Measurements from ENCODE around the gene CRISP1.
"Not testable (repeated sequence)": the region's sequence is repeated elsewhere in the genome, so short reads cannot be mapped to it uniquely, and the experiment has no call there.

CRISP1 gene

DNA sequence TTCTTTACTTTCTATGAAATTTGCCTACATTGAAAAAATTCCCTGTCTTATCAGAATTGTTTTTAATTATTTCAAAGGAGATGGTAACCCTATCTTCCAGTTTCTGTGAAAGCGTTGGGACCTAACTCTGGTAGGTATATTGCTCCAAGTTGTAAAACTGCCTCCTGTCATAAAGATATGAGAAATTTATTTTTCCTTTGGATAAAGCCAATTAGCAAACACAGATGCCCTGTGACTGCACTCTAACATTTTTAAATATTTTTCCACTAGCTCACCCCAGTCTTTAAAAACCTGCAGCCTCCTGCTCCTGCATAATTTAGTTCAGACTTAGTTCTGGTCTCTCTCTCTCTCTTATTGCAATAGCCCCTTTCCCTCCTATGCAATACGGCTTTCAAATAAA is 39.0 kb upstream of the CRISP1 start:
- TF ChIP-seq, protein P1, sequence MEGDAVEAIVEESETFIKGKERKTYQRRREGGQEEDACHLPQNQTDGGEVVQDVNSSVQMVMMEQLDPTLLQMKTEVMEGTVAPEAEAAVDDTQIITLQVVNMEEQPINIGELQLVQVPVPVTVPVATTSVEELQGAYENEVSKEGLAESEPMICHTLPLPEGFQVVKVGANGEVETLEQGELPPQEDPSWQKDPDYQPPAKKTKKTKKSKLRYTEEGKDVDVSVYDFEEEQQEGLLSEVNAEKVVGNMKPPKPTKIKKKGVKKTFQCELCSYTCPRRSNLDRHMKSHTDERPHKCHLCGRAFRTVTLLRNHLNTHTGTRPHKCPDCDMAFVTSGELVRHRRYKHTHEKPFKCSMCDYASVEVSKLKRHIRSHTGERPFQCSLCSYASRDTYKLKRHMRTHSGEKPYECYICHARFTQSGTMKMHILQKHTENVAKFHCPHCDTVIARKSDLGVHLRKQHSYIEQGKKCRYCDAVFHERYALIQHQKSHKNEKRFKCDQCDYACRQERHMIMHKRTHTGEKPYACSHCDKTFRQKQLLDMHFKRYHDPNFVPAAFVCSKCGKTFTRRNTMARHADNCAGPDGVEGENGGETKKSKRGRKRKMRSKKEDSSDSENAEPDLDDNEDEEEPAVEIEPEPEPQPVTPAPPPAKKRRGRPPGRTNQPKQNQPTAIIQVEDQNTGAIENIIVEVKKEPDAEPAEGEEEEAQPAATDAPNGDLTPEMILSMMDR (conservative IDR thresholded peaks at IDR 0.05; ENCODE audit: low read length) = no peak
- DNase-seq (ENCODE audit: low read depth) = no peak
- no peak overlapping the region for H3K4me3 ChIP-seq (ENCODE audit: low read length)

DNA sequence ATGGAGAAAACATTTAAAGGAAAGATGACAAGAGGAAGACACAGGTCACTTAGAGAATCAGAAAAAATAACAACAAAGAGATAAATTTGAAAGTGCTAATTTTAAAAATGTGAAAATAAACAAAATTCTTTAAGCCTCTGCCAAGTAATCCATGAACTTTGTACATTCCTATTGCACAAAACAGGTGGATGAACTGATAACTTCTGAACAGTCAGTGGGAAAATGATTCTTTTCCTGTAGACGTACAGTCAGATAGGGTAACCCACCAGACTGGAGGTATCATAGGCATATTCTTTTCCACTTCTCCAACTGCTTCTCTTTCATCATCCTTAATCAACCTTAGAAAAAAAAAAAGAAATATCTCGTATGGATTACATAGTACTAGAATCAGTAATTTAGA is 36.5 kb upstream of the CRISP1 start:
- H3K4me3 ChIP-seq (ENCODE audit: low read length) = no peak overlapping the region
- TF ChIP-seq, protein P1 (conservative IDR thresholded peaks at IDR 0.05; ENCODE audit: low read length) = no peak
- DNase-seq (ENCODE audit: low read depth) = no peak

DNA sequence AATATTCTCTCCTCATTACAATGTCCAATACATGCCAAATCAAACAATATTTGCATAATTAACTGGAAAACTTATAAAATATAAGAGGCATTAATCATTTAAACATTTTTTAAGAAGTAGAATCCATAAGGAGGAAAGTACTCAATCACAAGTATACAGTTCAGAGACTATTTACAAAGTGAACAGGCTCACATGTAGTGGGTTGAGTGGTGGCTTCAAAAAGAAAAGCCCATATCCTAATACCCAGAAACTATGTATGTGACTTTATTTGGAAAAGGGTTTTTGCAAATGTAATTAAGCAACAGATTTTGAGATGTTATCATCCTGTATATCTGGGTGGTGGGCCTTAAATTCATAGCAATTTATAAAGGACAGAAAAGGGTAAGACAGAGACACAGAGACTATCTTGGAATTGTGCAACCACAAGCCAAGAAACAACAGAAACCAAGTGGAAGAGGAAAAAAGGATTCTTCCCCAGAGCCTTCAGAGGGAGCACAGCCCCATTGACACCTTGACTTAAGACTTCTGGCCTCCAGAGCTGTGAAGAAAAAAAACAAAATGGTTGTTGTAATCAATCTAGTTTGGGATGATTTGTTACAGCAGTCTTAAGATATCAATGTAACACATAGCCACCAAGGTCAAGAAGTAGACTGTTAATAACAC is 32.7 kb upstream of the CRISP1 start:
- no peak overlapping the region for H3K4me3 ChIP-seq (ENCODE audit: low read length)
- TF ChIP-seq, protein P1 (conservative IDR thresholded peaks at IDR 0.05; ENCODE audit: low read length) = no peak
- no peak for DNase-seq (ENCODE audit: low read depth)

DNA sequence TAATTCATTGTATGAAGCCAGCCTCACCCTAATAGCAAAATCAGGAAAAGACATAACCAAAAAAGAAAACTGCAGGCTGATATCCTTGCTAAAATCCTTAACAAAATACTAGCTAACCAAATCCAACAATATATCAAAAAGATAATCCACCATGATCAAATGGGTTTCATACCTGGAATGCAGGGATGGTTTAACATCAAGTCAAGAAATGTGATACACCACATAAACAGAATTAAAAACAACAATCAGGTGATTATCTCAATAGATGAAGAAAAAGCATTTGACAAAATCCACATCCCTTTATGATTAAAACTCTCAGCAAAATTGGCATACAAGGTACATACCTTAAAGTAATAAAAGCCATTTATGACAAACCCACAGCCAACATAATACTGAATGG is 29.2 kb upstream of the CRISP1 start:
- not testable (repeated sequence) for DNase-seq (ENCODE audit: low read depth); H3K4me3 ChIP-seq (ENCODE audit: low read length)

DNA sequence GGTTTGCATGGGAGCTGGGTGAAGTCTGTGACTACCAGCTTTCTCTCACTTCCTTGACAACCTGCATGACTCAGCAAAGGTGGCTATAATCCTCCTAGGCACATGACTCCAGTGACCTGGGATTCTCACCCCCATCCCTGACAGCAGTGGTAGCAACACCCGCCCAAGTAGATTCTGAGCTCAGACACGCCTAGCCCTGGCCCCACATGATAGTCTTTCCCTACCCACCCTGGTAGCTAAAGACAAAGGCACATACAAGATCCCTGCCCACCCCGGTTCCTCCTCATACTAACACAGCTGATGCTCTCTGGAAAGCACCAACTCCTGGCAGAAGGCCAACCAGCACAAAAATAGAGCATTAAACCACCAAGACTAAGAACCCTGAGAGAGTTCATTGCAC is 25.9 kb upstream of the CRISP1 start:
- DNase-seq (ENCODE audit: low read depth) = no peak
- no peak overlapping the region for H3K4me3 ChIP-seq (ENCODE audit: low read length)
- TF ChIP-seq, protein P1 (conservative IDR thresholded peaks at IDR 0.05; ENCODE audit: low read length) = no peak

DNA sequence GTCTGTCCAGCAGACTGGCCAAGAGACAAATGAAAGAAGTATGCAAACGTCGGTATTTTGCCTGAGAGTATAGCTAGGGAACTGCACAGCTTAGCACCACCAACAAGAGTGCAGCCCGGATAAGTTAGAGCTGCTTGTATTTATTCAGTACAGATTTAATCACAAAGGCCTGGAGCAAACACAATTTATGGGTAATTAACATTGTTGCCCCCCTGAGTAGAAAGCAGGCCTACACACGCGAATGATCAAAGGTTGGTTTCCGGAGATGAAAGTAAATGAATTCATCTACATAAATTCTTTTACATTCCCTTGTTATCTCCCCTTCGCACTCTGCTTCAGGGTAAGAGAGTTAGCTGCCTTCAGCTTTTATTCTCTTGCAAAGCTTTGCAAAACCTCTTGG is 24.7 kb upstream of the CRISP1 start:
- no peak for DNase-seq (ENCODE audit: low read depth)
- H3K4me3 ChIP-seq (ENCODE audit: low read length) = no peak overlapping the region
- TF ChIP-seq, protein P1 (conservative IDR thresholded peaks at IDR 0.05; ENCODE audit: low read length) = no peak

DNA sequence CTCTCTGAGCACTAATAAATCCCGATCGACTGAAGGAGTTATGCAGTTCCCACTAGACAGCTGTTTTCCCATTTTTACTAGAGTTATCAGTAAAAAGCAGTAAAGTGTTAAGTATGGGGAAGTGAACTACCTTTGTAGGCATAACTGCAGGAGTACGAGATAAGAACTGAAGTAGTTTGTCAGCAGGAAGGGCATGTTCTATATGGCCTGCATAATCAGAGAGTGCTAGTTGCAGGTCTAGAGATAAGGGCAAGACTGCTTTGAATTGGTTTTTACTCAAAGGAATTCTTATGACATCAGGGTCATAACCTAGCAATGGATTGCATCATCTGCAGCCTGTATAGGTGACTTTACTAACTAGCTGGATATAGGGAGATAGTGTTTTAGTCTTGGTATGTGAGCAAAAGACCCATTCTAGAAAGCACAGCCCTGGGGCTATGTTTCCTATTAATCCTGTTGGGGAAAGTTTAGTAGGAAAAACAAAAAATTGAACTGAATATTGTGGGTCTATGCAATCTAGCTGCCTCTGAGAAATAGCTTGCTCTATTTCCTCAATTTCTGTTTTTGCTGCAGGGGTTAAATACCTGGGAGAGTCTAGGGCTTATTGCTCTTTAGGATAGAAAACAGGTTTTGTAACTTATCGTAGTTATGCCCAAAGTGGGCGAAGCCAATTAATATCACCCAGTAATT is 22.6 kb upstream of the CRISP1 start:
- TF ChIP-seq, protein P1 (conservative IDR thresholded peaks at IDR 0.05; ENCODE audit: low read length) = no peak
- no peak for DNase-seq (ENCODE audit: low read depth)
- H3K4me3 ChIP-seq (ENCODE audit: low read length) = no peak overlapping the region
